Measurements from ENCODE around the gene CDA. TPM values are rescaled to one million over a fixed set of nuclear protein-coding genes. Genes with fewer than 3 reads are reported as not detected.

Gene CDA
- total RNA-seq, 1 experiment from 2014 or later: 6.5 TPM

- Histone ChIP-seq H4K5ac (ENCODE audit: insufficient read length, low read depth, low read length) (no peak overlapping the region), H3K27ac (ENCODE audit: insufficient read length, low read depth, low read length) (no peak overlapping the region), H3K79me1 (ENCODE audit: insufficient read depth, low read depth, low read length, poor library complexity, severe bottlenecking) (peaks cover 4% of the 10 kb centered on the region), H3K4me2 (ENCODE audit: insufficient read depth, insufficient read length, low read length) (no peak overlapping the region), H3K23ac (ENCODE audit: insufficient read length, low read depth, low read length) (no peak overlapping the region), H2BK12ac (ENCODE audit: insufficient read length, low read depth, low read length) (no peak overlapping the region), H2BK5ac (ENCODE audit: insufficient read length, low read length) (no peak overlapping the region), H2AK5ac (ENCODE audit: insufficient read length, low read length) (no peak overlapping the region), H2BK20ac (ENCODE audit: low read depth, low read length, poor library complexity, severe bottlenecking) (no peak overlapping the region), H3T11ph (ENCODE audit: low read length) (no peak overlapping the region), H2BK15ac (ENCODE audit: low read depth, low read length) (no peak overlapping the region), H3K79me2 (ENCODE audit: insufficient read depth, low read length) (peaks cover 18% of the 10 kb centered on the region), H3K27me3 (ENCODE audit: insufficient read depth, low read length) (no peaks in the 10 kb centered on the region), H3K9me3 (ENCODE audit: control insufficient read depth, low read depth, low read length) (no peaks in the 10 kb centered on the region), H3K56ac (ENCODE audit: insufficient read length, low read depth, low read length) (no peak overlapping the region), H3K23me2 (ENCODE audit: insufficient read length, low read depth, low read length, poor library complexity, severe bottlenecking) (peaks cover 5% of the 10 kb centered on the region), H3K9ac (ENCODE audit: extremely low read depth, insufficient read length, low read length) (no peak overlapping the region), H2AFZ (ENCODE audit: low read length) (no peak overlapping the region), H3K4ac (ENCODE audit: low read depth, low read length) (no peak overlapping the region), H3K14ac (ENCODE audit: insufficient read depth, low read length) (no peak overlapping the region; the same call in 1 of the 2 replicates), H2BK120ac (ENCODE audit: low read depth, low read length, poor library complexity, severe bottlenecking) (no peak overlapping the region), H3K4me1 (ENCODE audit: insufficient read depth, low read length) (peaks cover 2% of the 10 kb centered on the region; the same call in 1 of the 2 replicates), H4K8ac (replicated peaks; ENCODE audit: insufficient read length, low read depth, low read length) (no peak overlapping the region), H4K20me1 (ENCODE audit: control insufficient read depth, insufficient read depth, insufficient read length) (no peaks in the 10 kb centered on the region), H4K91ac (ENCODE audit: insufficient read length, low read depth, low read length) (no peak overlapping the region), H3K18ac (ENCODE audit: insufficient read length, low read depth, low read length) (no peak overlapping the region)
- no peaks in the 10 kb centered on the region for H3K27me3 Mint-ChIP-seq (ENCODE audit: low read depth)
- no peak for TF ChIP-seq CTCF (conservative IDR thresholded peaks at IDR 0.05)
- no peak for DNase-seq
- peaks cover 0 to 2% of the 10 kb centered on the region in 2 experiments; a peak in 1 of 5 replicates for H3K9me3 Mint-ChIP-seq
- no peak overlapping the region for H3K4me3 Mint-ChIP-seq
- H3K27ac Mint-ChIP-seq: no peak overlapping the region
- peaks cover 4 to 12% (median 12%) of the 10 kb centered on the region in 3 experiments for H3K36me3 Mint-ChIP-seq (ENCODE audit: insufficient read depth in 1 of 3, low read depth in 3 of 3)
- WGBS (ENCODE audit: extremely low coverage, insufficient read length, low lambda C conversion rate): no CpG with 5 or more reads among the region's 12 CpGs
- H3K4me1 Mint-ChIP-seq: peaks cover 24% of the 10 kb centered on the region in 2 experiments
These were observed 75.2 kb downstream of the CDA start for GRCh38 chr1:20663969-20664715.

All from H9 (cell line).